Smooth muscle cell (in vitro differentiated cells): ENCODE measurements around the gene IFNAR1. TPM values are rescaled to one million over a fixed set of nuclear protein-coding genes. Genes with fewer than 3 reads are reported as not detected.

Experiments used
- DNase-seq: peaks from one replicate; lab custom pipeline; 2025; ENCODE audit not compliant: unreplicated experiment; lab: John Stamatoyannopoulos, UW
- H2AFZ ChIP-seq: fragments of 200-600 bp; sonication (generic); 2 replicates; pipeline ENCODE4 v1.6.0; 2016; ENCODE audit warnings: antibody characterized with exemption, low read depth, mild to moderate bottlenecking
- H3F3A ChIP-seq: fragments of 200-600 bp; sonication (generic); 2 replicates; pipeline ENCODE4 v1.6.0; 2017; ENCODE audit warnings: antibody characterized with exemption, low read depth
- H3K27ac ChIP-seq: fragments of 200-600 bp; sonication (generic); 2 replicates; pipeline ENCODE4 v1.5.1; 2016; ENCODE audit warnings: low read depth, mild to moderate bottlenecking
- H3K27me3 ChIP-seq: fragments of 200-600 bp; sonication (generic); 2 replicates; pipeline ENCODE4 v1.6.1; 2016; ENCODE audit warnings: low read depth, mild to moderate bottlenecking
- H3K36me3 ChIP-seq: fragments of 200-600 bp; sonication (generic); 2 replicates; pipeline ENCODE4 v1.5.1; 2016; ENCODE audit warnings: low read depth
- H3K4me1 ChIP-seq: fragments of 200-600 bp; sonication (generic); 2 replicates; pipeline ENCODE4 v1.5.1; 2016; ENCODE audit warnings: low read depth
- H3K4me2 ChIP-seq: fragments of 200-600 bp; sonication (generic); 2 replicates; pipeline ENCODE4 v1.6.0; 2016; ENCODE audit warnings: mild to moderate bottlenecking
- H3K4me3 ChIP-seq: fragments of 200-600 bp; sonication (generic); 2 replicates; pipeline ENCODE4 v1.5.1; 2016; ENCODE audit warnings: mild to moderate bottlenecking
- H3K79me2 ChIP-seq: fragments of 200-600 bp; sonication (generic); 2 replicates; pipeline ENCODE4 v1.6.0; 2016; ENCODE audit warnings: low read depth, mild to moderate bottlenecking
- H3K9ac ChIP-seq: fragments of 200-600 bp; sonication (generic); 2 replicates; pipeline ENCODE4 v1.6.0; 2016; ENCODE audit warnings: low read depth
- H3K9me3 ChIP-seq: fragments of 200-600 bp; sonication (generic); replicated peaks from 2 replicates; pipeline ENCODE4 v1.5.1; 2016; ENCODE audit warnings: low read depth
- H4K20me1 ChIP-seq: fragments of 200-600 bp; sonication (generic); 2 replicates; pipeline ENCODE4 v1.6.0; 2016; ENCODE audit warnings: low read depth
- CTCF ChIP-seq: fragments of 200-600 bp; sonication (generic); IDR thresholded peaks from 2 replicates; pipeline ENCODE4 v1.5.1; 2017; ENCODE audit warnings: borderline replicate concordance, mild to moderate bottlenecking, antibody characterized with exemption; ENCODE audit not compliant: insufficient read depth, poor library complexity, severe bottlenecking
- WGBS: methylation state at CpG from one replicate; pipeline ENCODE4 v1.1.7; 2016; ENCODE audit warnings: low lambda C conversion rate; 5-methylcytosine and 5-hydroxymethylcytosine counted together
- polyA plus RNA-seq: library from polyadenylated mRNA; unstranded; fragments of >200 nt; fragmentation: Nextera tagmentation; extraction: Ambion mirVana; gene quantifications from 2 replicates; pipeline ENCODE4 v1.2.1, GENCODE V29; 2016
- total RNA-seq: library from RNA; depleted of rRNA; stranded (reverse); fragments of >200 nt; gene quantifications from 2 replicates; pipeline ENCODE4 v1.2.3, GENCODE V29; 2014

The IFNAR1 gene
- total and polyA plus RNA-seq, 2 experiments from 2014 or later, result 37.1 to 93.0 TPM

GRCh38 chr21:33305938-33306337, 18.8 kb upstream of the IFNAR1 start:
- TF ChIP-seq CTCF, result no peak
- H2AFZ ChIP-seq, result no peak overlapping the region
- DNase-seq, result no peak
- H3F3A ChIP-seq, result no peaks in the 10 kb centered on the region
- H3K27ac ChIP-seq, result no peak overlapping the region
- no peaks in the 10 kb centered on the region for H3K4me1 ChIP-seq
- no peaks in the 10 kb centered on the region for H4K20me1 ChIP-seq
- no peaks in the 10 kb centered on the region for H3K27me3 ChIP-seq
- H3K36me3 ChIP-seq, result no peaks in the 10 kb centered on the region
- no peaks in the 10 kb centered on the region for H3K9me3 ChIP-seq
- no peaks in the 10 kb centered on the region for H3K79me2 ChIP-seq
- no peak overlapping the region for H3K4me3 ChIP-seq
- no peak overlapping the region for H3K4me2 ChIP-seq
- H3K9ac ChIP-seq, result no peak overlapping the region
- WGBS, result 97% methylated on average over 2 of the region's 2 CpGs

- H3K79me2 ChIP-seq, result no peaks in the 10 kb centered on the region
- H3K4me1 ChIP-seq, result peaks cover 10% of the 10 kb centered on the region
- no peaks in the 10 kb centered on the region for H3K9me3 ChIP-seq
- H3K4me2 ChIP-seq, result no peak overlapping the region
- no peak overlapping the region for H3K4me3 ChIP-seq
- no peak for DNase-seq
- H4K20me1 ChIP-seq, result no peaks in the 10 kb centered on the region
- no peak overlapping the region for H2AFZ ChIP-seq
- no peak overlapping the region for H3K9ac ChIP-seq
- WGBS, result 40% methylated on average over 6 of the region's 6 CpGs
- no peaks in the 10 kb centered on the region for H3F3A ChIP-seq
- TF ChIP-seq CTCF, result no peak
- no peaks in the 10 kb centered on the region for H3K27me3 ChIP-seq
- no peaks in the 10 kb centered on the region for H3K36me3 ChIP-seq
- H3K27ac ChIP-seq, result no peak overlapping the region
Measured at GRCh38 chr21:33308586-33309490, 15.9 kb upstream of the IFNAR1 start.

- 89% methylated on average over 1 of the region's 1 CpG for WGBS
- Histone ChIP-seq H3K79me2 (no peaks in the 10 kb centered on the region), H3K27me3 (no peaks in the 10 kb centered on the region), H3K4me2 (no peak overlapping the region), H3K4me1 (peaks cover 10% of the 10 kb centered on the region), H3K36me3 (no peaks in the 10 kb centered on the region), H3K4me3 (no peak overlapping the region), H3F3A (no peaks in the 10 kb centered on the region), H4K20me1 (no peaks in the 10 kb centered on the region), H3K9ac (no peak overlapping the region), H3K9me3 (no peaks in the 10 kb centered on the region), H2AFZ (no peak overlapping the region), H3K27ac (no peak overlapping the region)
- TF ChIP-seq CTCF, result no peak
- DNase-seq, result no peak
Measured at GRCh38 chr21:33309778-33310177, 15.0 kb upstream of the IFNAR1 start.
